Trophoblast cell (in vitro differentiated cells and primary cell): ENCODE results near the gene JAKMIP1.

Experiments used
- DNase-seq, 2 donors: peaks; one replicate each; pipeline ENCODE4 v3.0.0-alpha.2; 2016
- H2AFZ ChIP-seq: 2 replicates; pipeline ENCODE4 v1.6.1; 2013; ENCODE audit warnings: low read length, moderate library complexity, mild to moderate bottlenecking; ENCODE audit not compliant: insufficient read depth, poor library complexity
- H2AK5ac ChIP-seq: 2 replicates; pipeline ENCODE4 v1.6.1; 2013; ENCODE audit warnings: mild to moderate bottlenecking, low read length
- H2BK120ac ChIP-seq: 2 replicates; pipeline ENCODE4 v1.6.1; 2013; ENCODE audit warnings: low read length, mild to moderate bottlenecking, moderate library complexity; ENCODE audit not compliant: insufficient read depth, poor library complexity
- H2BK12ac ChIP-seq: 2 replicates; pipeline ENCODE4 v1.6.1; 2013; ENCODE audit warnings: mild to moderate bottlenecking, low read length, moderate library complexity
- H2BK5ac ChIP-seq: 2 replicates; pipeline ENCODE4 v1.6.1; 2013; ENCODE audit warnings: low read length, low read depth, moderate library complexity, mild to moderate bottlenecking; ENCODE audit not compliant: poor library complexity
- H3K14ac ChIP-seq: 2 replicates; pipeline ENCODE4 v1.6.1; 2013; ENCODE audit warnings: mild to moderate bottlenecking, low read length
- H3K18ac ChIP-seq: 2 replicates; pipeline ENCODE4 v1.6.1; 2013; ENCODE audit warnings: mild to moderate bottlenecking, low read length
- H3K23ac ChIP-seq: 2 replicates; pipeline ENCODE4 v1.6.1; 2013; ENCODE audit warnings: low read length
- H3K27ac ChIP-seq: 2 replicates; pipeline ENCODE4 v1.5.1; 2013; ENCODE audit warnings: low read depth, mild to moderate bottlenecking, inconsistent platforms, low read length, moderate library complexity
- H3K27me3 ChIP-seq: 2 replicates; pipeline ENCODE4 v1.6.1; 2013; ENCODE audit warnings: inconsistent platforms, mild to moderate bottlenecking, low read length, moderate library complexity; ENCODE audit not compliant: insufficient read depth
- H3K36me3 ChIP-seq, 2 experiments: 1 replicate in 1 of 2; 2 replicates in 1 of 2; pipeline ENCODE4 v1.6.1; 2013; ENCODE audit warnings: low read length in 2 of 2, mild to moderate bottlenecking in 2 of 2, moderate library complexity in 1 of 2; ENCODE audit not compliant: insufficient read depth in 2 of 2, control insufficient read depth in 1 of 2
- H3K4ac ChIP-seq: 2 replicates; pipeline ENCODE4 v1.6.1; 2013; ENCODE audit warnings: low read depth, mild to moderate bottlenecking, low read length, moderate library complexity
- H3K4me1 ChIP-seq, 2 experiments: 1 replicate in 1 of 2; 2 replicates in 1 of 2; pipeline ENCODE4 v1.6.1; 2013; ENCODE audit warnings: low read length in 2 of 2, mild to moderate bottlenecking in 2 of 2, moderate library complexity in 1 of 2; ENCODE audit not compliant: insufficient read depth in 2 of 2, control insufficient read depth in 1 of 2
- H3K4me2 ChIP-seq: 2 replicates; pipeline ENCODE4 v1.6.1; 2013; ENCODE audit warnings: inconsistent platforms, mild to moderate bottlenecking, low read length, moderate library complexity
- H3K4me3 ChIP-seq: 2 replicates; pipeline ENCODE4 v1.5.1; 2013; ENCODE audit warnings: mild to moderate bottlenecking, low read depth, low read length, inconsistent platforms
- H3K79me1 ChIP-seq: one replicate; pipeline ENCODE4 v1.6.1; 2013; ENCODE audit warnings: low read length
- H3K79me2 ChIP-seq: 2 replicates; pipeline ENCODE4 v1.6.1; 2013; ENCODE audit warnings: low read length, mild to moderate bottlenecking; ENCODE audit not compliant: control insufficient read depth, insufficient read depth, poor library complexity
- H3K9ac ChIP-seq: 2 replicates; pipeline ENCODE4 v1.6.1; 2013; ENCODE audit warnings: mild to moderate bottlenecking, low read length
- H3K9me3 ChIP-seq: 2 replicates; pipeline ENCODE4 v1.6.1; 2013; ENCODE audit warnings: low read depth, mild to moderate bottlenecking, control low read depth, inconsistent platforms, low read length; ENCODE audit not compliant: insufficient read depth
- H4K12ac ChIP-seq: 2 replicates; pipeline ENCODE4 v1.6.1; 2013; ENCODE audit warnings: low read depth, mild to moderate bottlenecking, low read length, moderate library complexity
- H4K8ac ChIP-seq: 2 replicates; pipeline ENCODE4 v1.6.1; 2013; ENCODE audit warnings: low read depth, mild to moderate bottlenecking, low read length, moderate library complexity
- H4K91ac ChIP-seq: one replicate; pipeline ENCODE4 v1.6.1; 2013; ENCODE audit warnings: low read depth, mild to moderate bottlenecking, low read length, moderate library complexity
- WGBS: extraction: QIAGEN DNeasy Blood & Tissue Kit; methylation state at CpG from one replicate; pipeline ENCODE4 v1.1.7; 2013; ENCODE audit warnings: missing lambda C conversion rate; ENCODE audit not compliant: insufficient read length, insufficient coverage; ENCODE audit errors: extremely low coverage; 5-methylcytosine and 5-hydroxymethylcytosine counted together

The JAKMIP1 gene

DNA sequence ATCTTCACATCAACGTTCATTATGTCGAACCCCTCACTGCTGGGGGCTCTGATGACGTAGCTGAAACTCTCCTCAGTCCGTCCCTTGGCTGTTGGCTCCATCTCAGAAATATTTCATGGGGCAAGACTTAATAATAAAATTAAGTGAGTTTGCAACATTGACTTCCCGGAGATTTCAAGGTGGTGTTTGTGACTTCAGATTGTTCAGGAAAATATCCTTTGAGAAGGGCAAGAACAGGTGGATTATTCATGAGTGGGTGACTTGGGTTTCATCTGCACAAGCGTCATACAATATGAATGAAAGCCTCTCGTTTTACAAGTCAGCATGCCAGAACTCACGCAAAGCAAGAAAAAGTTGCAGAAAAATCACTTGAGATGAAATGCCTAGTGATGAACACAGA is 182.0 kb downstream of the JAKMIP1 start, which contains the start of gene C4orf50:
TSS of gene C4orf50 (minus strand) at position 101 of the 400 bp plus-strand sequence.
- Histone ChIP-seq H3K4me2 (no peak within 1 kb of the TSS), H2BK120ac (no peak within 1 kb of the TSS), H3K27ac (no peak within 1 kb of the TSS), H3K9ac (no peak within 1 kb of the TSS), H3K4me1 (no peaks in the 10 kb centered on the region), H3K9me3 (no peaks in the 10 kb centered on the region), H2BK5ac (no peak within 1 kb of the TSS), H3K23ac (no peak within 1 kb of the TSS), H3K4me3 (no peak within 1 kb of the TSS), H4K91ac (no peak within 1 kb of the TSS), H3K27me3 (no peaks in the 10 kb centered on the region), H2AK5ac (no peak within 1 kb of the TSS), H3K79me2 (no peaks in the 10 kb centered on the region), H3K18ac (no peak within 1 kb of the TSS), H4K8ac (no peak within 1 kb of the TSS), H3K4ac (no peak within 1 kb of the TSS), H3K36me3 (no peaks in the 10 kb centered on the region), H3K14ac (no peak within 1 kb of the TSS), H2AFZ (no peak within 1 kb of the TSS), H4K12ac (no peak within 1 kb of the TSS), H2BK12ac (no peak within 1 kb of the TSS), H3K79me1 (no peaks in the 10 kb centered on the region)
- no CpG with 5 or more reads among the region's 8 CpGs for WGBS
- DNase-seq = no peak

DNA sequence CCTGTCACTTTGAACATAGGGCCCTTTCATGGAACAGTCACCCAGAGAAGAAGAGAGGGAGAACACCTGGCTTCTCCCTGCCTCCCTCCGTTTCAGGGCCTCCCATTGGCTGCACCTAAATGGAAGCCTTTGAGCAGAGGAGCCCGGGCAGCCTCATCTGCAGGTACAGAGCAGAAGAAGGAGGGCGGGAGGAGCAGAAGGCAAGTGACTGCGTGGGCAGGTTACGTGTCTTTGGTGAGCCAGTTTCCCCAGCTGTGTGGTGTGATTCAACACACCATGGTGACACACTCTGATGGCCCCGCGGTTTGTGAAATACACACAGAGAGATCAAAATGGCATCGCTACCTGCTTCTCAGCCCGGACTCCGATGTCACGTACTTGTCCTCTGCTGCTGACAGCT is 182.5 kb downstream of the JAKMIP1 start:
- Histone ChIP-seq H2AK5ac (no peak overlapping the region), H2AFZ (no peak overlapping the region), H3K18ac (no peak overlapping the region), H4K91ac (no peak overlapping the region), H3K9me3 (no peaks in the 10 kb centered on the region), H3K9ac (no peak overlapping the region), H3K79me1 (no peaks in the 10 kb centered on the region), H3K79me2 (no peaks in the 10 kb centered on the region), H4K8ac (no peak overlapping the region), H3K4ac (no peak overlapping the region), H3K27ac (no peak overlapping the region), H3K27me3 (no peaks in the 10 kb centered on the region), H2BK120ac (no peak overlapping the region), H3K14ac (no peak overlapping the region), H3K4me2 (no peak overlapping the region), H3K4me3 (no peak overlapping the region), H4K12ac (no peak overlapping the region), H3K36me3 (no peaks in the 10 kb centered on the region), H2BK5ac (no peak overlapping the region), H3K23ac (no peak overlapping the region), H2BK12ac (no peak overlapping the region), H3K4me1 (no peaks in the 10 kb centered on the region)
- no CpG with 5 or more reads among the region's 11 CpGs for WGBS
- DNase-seq = no peak

- Histone ChIP-seq H4K12ac (no peak overlapping the region), H2BK12ac (no peak overlapping the region), H3K9ac (no peak overlapping the region), H3K79me1 (no peaks in the 10 kb centered on the region), H2BK120ac (no peak overlapping the region), H3K18ac (no peak overlapping the region), H3K14ac (no peak overlapping the region), H3K4ac (no peak overlapping the region), H2BK5ac (no peak overlapping the region), H3K27me3 (no peaks in the 10 kb centered on the region), H3K9me3 (no peaks in the 10 kb centered on the region), H3K4me3 (no peak overlapping the region), H4K91ac (no peak overlapping the region), H2AFZ (no peak overlapping the region), H3K27ac (no peak overlapping the region), H3K23ac (no peak overlapping the region), H2AK5ac (no peak overlapping the region), H4K8ac (no peak overlapping the region), H3K4me1 (no peaks in the 10 kb centered on the region), H3K79me2 (no peaks in the 10 kb centered on the region), H3K4me2 (no peak overlapping the region), H3K36me3 (no peaks in the 10 kb centered on the region)
- no CpG with 5 or more reads among the region's 10 CpGs for WGBS
- DNase-seq = no peak
Measured at GRCh38 chr4:6017030-6017429, 183.3 kb downstream of the JAKMIP1 start.

DNA sequence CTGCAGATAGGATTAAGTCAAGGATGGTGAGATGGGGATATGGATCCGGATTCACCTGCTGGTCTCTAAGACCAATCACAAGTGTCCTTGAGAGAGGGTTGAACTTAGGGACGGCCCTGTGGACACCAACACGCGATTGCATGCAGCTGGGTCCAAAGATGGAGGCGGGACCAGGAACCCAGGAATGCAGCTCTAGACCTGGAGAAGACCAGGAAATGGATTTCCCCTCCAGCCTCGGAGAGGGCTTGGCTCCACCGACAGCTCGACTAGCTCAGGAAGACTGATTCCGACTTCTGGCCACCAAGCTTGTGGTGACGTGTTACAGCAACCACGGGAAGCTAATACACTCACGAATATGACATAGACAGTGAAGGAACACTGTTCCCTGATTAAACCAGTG is 186.8 kb downstream of the JAKMIP1 start:
- no peaks in the 10 kb centered on the region for H3K79me1 ChIP-seq
- H3K36me3 ChIP-seq = no peaks in the 10 kb centered on the region
- no peak overlapping the region for H4K12ac ChIP-seq
- no peak overlapping the region for H3K27ac ChIP-seq
- H3K9ac ChIP-seq = no peak overlapping the region
- H2BK12ac ChIP-seq = no peak overlapping the region
- no peak overlapping the region for H3K4me2 ChIP-seq
- H3K4me1 ChIP-seq = no peaks in the 10 kb centered on the region
- no peaks in the 10 kb centered on the region for H3K27me3 ChIP-seq
- no peak for DNase-seq
- H3K4ac ChIP-seq = no peak overlapping the region
- H3K14ac ChIP-seq = no peak overlapping the region
- no peak overlapping the region for H3K18ac ChIP-seq
- no peak overlapping the region for H2AFZ ChIP-seq
- H3K23ac ChIP-seq = no peak overlapping the region
- no peaks in the 10 kb centered on the region for H3K9me3 ChIP-seq
- no peak overlapping the region for H2BK120ac ChIP-seq
- H3K79me2 ChIP-seq = no peaks in the 10 kb centered on the region
- no CpG with 5 or more reads among the region's 12 CpGs for WGBS
- H2BK5ac ChIP-seq = no peak overlapping the region
- no peak overlapping the region for H2AK5ac ChIP-seq
- H4K8ac ChIP-seq = no peak overlapping the region
- no peak overlapping the region for H4K91ac ChIP-seq
- no peak overlapping the region for H3K4me3 ChIP-seq
